Nephron (organoid): ENCODE measurements around the gene SUCLG2.

Experiments used
- H3K27ac Mint-ChIP-seq, 3 experiments: 2 replicates each; pipeline ENCODE4 v1.8.0; 2020; ENCODE audit warnings: mixed read lengths in 3 of 3, mild to moderate bottlenecking in 2 of 3, moderate library complexity in 1 of 3
- H3K27me3 Mint-ChIP-seq: 2 replicates; pipeline ENCODE4 v1.8.0; 2021; ENCODE audit warnings: low read depth, mild to moderate bottlenecking, moderate library complexity, mixed read lengths
- H3K36me3 Mint-ChIP-seq: 2 replicates; pipeline ENCODE4 v1.8.0; 2020; ENCODE audit warnings: low read depth, mixed read lengths
- H3K4me1 Mint-ChIP-seq: 2 replicates; pipeline ENCODE4 v1.8.0; 2020; ENCODE audit warnings: mixed read lengths
- H3K4me3 Mint-ChIP-seq, 3 experiments: 2 replicates each; pipeline ENCODE4 v1.8.0; 2020; ENCODE audit warnings: mild to moderate bottlenecking in 3 of 3, mixed read lengths in 3 of 3, moderate library complexity in 2 of 3
- H3K9me3 Mint-ChIP-seq: 2 replicates; pipeline ENCODE4 v1.8.0; 2020; ENCODE audit warnings: mixed read lengths
- TF ChIP-seq, protein P1 (sequence below), 3 experiments: fragments of 200-600 bp; sonication (generic); IDR thresholded peaks; one replicate each; pipeline ENCODE4 v1.5.0; 2021; ENCODE audit warnings: antibody characterized with exemption in 3 of 3; ENCODE audit not compliant: unreplicated experiment in 3 of 3

SUCLG2 gene

DNA sequence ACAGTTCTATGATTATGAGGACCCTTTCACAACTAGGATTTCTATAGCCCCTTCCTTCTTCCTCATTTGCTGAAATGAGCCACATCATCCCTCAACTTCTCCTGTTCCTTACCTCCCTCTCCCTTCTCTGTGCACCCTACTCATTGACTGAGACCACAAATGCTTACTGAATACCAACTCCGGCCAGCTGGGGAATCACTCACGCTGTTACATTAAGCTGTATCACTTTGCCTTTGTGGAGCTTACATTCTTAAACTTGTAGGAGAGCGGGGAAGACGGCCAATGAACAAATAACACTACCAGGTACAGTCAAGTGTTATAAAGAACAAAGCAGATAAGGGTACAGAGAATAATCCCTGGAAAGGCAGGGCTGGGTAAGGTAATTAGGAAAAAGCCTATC, 5.7 kb downstream of the SUCLG2 start:
- H3K27ac Mint-ChIP-seq, result no peak overlapping the region
- no peaks in the 10 kb centered on the region for H3K27me3 Mint-ChIP-seq
- H3K36me3 Mint-ChIP-seq, result peaks cover 19% of the 10 kb centered on the region
- H3K9me3 Mint-ChIP-seq, result no peaks in the 10 kb centered on the region
- no peak overlapping the region for H3K4me3 Mint-ChIP-seq
- TF ChIP-seq, protein P1, sequence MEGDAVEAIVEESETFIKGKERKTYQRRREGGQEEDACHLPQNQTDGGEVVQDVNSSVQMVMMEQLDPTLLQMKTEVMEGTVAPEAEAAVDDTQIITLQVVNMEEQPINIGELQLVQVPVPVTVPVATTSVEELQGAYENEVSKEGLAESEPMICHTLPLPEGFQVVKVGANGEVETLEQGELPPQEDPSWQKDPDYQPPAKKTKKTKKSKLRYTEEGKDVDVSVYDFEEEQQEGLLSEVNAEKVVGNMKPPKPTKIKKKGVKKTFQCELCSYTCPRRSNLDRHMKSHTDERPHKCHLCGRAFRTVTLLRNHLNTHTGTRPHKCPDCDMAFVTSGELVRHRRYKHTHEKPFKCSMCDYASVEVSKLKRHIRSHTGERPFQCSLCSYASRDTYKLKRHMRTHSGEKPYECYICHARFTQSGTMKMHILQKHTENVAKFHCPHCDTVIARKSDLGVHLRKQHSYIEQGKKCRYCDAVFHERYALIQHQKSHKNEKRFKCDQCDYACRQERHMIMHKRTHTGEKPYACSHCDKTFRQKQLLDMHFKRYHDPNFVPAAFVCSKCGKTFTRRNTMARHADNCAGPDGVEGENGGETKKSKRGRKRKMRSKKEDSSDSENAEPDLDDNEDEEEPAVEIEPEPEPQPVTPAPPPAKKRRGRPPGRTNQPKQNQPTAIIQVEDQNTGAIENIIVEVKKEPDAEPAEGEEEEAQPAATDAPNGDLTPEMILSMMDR (IDR thresholded peaks at IDR 0.05; ENCODE audit: unreplicated experiment in 3 of 3), result no peak
- peaks cover 29% of the 10 kb centered on the region for H3K4me1 Mint-ChIP-seq

GRCh38 chr3:67648229-67648628, 6.2 kb downstream of the SUCLG2 start:
- Mint-ChIP-seq H3K27me3 (no peaks in the 10 kb centered on the region), H3K9me3 (no peaks in the 10 kb centered on the region), H3K27ac (no peak overlapping the region), H3K4me1 (peaks cover 27% of the 10 kb centered on the region), H3K36me3 (peaks cover 19% of the 10 kb centered on the region), H3K4me3 (no peak overlapping the region)
- TF ChIP-seq, protein P1 (IDR thresholded peaks at IDR 0.05; ENCODE audit: unreplicated experiment in 3 of 3), result no peak

- Mint-ChIP-seq H3K27me3 (no peaks in the 10 kb centered on the region), H3K4me1 (peaks cover 21% of the 10 kb centered on the region), H3K4me3 (no peak overlapping the region), H3K27ac (no peak overlapping the region), H3K9me3 (no peaks in the 10 kb centered on the region), H3K36me3 (peaks cover 19% of the 10 kb centered on the region)
- TF ChIP-seq, protein P1 (IDR thresholded peaks at IDR 0.05; ENCODE audit: unreplicated experiment in 3 of 3), result no peak
Measured at GRCh38 chr3:67647390-67647878, 7.0 kb downstream of the SUCLG2 start.

GRCh38 chr3:67646586-67647234, 7.7 kb downstream of the SUCLG2 start:
- peaks cover 14% of the 10 kb centered on the region for H3K36me3 Mint-ChIP-seq
- no peak overlapping the region for H3K27ac Mint-ChIP-seq
- H3K4me3 Mint-ChIP-seq, result no peak overlapping the region
- TF ChIP-seq, protein P1 (IDR thresholded peaks at IDR 0.05; ENCODE audit: unreplicated experiment in 3 of 3), result no peak
- H3K27me3 Mint-ChIP-seq, result no peaks in the 10 kb centered on the region
- no peaks in the 10 kb centered on the region for H3K9me3 Mint-ChIP-seq
- H3K4me1 Mint-ChIP-seq, result peaks cover 15% of the 10 kb centered on the region

DNA sequence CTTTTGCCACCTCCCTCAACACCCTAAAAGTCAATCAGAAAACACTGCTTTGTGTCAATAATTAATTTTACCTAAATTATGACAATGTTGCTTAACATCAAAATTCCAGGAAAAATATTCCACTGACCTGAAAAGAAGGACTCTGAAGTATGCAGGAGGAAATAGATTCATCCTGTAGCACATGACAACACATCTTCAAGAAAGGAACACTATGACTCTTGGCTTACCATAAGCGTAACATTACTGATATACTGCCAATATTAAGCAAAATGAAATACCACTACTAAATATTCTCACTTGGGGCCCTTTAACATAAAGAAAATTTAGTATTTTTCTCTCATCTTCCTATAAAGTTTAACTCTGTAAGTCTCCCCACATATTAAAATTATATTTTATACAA, 9.6 kb downstream of the SUCLG2 start:
- H3K4me1 Mint-ChIP-seq, result peaks cover 4% of the 10 kb centered on the region
- no peak overlapping the region for H3K27ac Mint-ChIP-seq
- peaks cover 14% of the 10 kb centered on the region for H3K36me3 Mint-ChIP-seq
- H3K9me3 Mint-ChIP-seq, result no peaks in the 10 kb centered on the region
- no peak overlapping the region for H3K4me3 Mint-ChIP-seq
- H3K27me3 Mint-ChIP-seq, result no peaks in the 10 kb centered on the region
- TF ChIP-seq, protein P1 (IDR thresholded peaks at IDR 0.05; ENCODE audit: unreplicated experiment in 3 of 3), result no peak

DNA sequence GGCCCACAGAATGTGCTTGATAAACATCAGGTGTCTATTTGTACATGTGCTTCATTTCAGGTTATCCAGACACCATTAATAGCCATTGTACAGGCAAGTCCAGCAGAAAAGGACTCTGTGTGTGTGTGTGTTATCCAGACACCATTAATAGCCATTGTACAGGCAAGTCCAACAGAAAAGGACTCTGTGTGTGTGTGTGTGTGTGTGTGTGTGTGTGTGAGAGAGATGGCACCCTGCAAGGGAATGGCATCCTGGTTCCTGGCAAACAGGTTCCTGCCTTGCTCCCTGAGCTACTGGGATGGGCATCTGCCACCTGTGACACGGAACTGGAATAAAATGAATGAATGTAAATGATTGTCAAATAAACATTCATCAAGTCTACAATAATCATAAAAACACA, 11.7 kb downstream of the SUCLG2 start:
- Mint-ChIP-seq H3K27me3 (no peaks in the 10 kb centered on the region), H3K4me3 (no peak overlapping the region), H3K9me3 (no peaks in the 10 kb centered on the region), H3K4me1 (no peaks in the 10 kb centered on the region), H3K27ac (no peak overlapping the region), H3K36me3 (peaks cover 14% of the 10 kb centered on the region)
- TF ChIP-seq, protein P1 (IDR thresholded peaks at IDR 0.05; ENCODE audit: unreplicated experiment in 3 of 3), result no peak
